Measurements from ENCODE around the gene PDIA6.

Gene PDIA6

DNA sequence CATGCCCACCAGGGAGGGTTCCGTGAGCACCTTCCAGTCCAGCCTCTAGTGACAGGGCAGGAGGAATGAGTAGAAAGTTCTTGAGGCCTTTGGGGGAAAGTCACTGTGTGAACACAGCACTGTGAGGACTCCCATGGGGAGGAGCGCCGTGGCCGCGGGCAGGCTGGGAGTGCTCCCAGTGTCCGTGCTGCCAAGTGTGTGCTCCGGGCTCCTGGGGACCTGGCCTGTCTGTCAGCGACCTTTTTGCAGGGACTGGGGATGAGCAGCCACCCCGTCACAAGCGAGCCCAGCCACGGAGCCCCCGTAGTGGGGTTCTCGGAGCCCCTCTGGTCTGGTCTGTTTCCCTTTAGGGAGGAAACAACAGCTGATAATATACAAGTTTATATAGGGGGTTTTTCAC, 36.8 kb downstream of the PDIA6 start:
- Histone ChIP-seq H3K4me3 (ENCODE audit: low read length in 2 of 2) (no peak overlapping the region), H3K4me1 (ENCODE audit: control insufficient read depth in 2 of 2, insufficient read depth in 2 of 2, low read length in 2 of 2) (no peaks in the 10 kb centered on the region), H3K9me3 (ENCODE audit: control insufficient read depth in 2 of 2, low read length in 2 of 2) (no peaks in the 10 kb centered on the region), H3K27me3 (ENCODE audit: control insufficient read depth in 2 of 2, insufficient read depth in 2 of 2, low read length in 2 of 2) (no peaks in the 10 kb centered on the region), H3K36me3 (ENCODE audit: control insufficient read depth in 2 of 2, insufficient read depth in 2 of 2, low read length in 2 of 2) (peaks cover 11 to 15% of the 10 kb centered on the region in 2 donors), H3K27ac (ENCODE audit: low read depth in 2 of 2, low read length in 2 of 2) (no peak overlapping the region), H3K9ac (ENCODE audit: low read depth in 1 of 2, low read length in 2 of 2) (no peak overlapping the region)

DNA sequence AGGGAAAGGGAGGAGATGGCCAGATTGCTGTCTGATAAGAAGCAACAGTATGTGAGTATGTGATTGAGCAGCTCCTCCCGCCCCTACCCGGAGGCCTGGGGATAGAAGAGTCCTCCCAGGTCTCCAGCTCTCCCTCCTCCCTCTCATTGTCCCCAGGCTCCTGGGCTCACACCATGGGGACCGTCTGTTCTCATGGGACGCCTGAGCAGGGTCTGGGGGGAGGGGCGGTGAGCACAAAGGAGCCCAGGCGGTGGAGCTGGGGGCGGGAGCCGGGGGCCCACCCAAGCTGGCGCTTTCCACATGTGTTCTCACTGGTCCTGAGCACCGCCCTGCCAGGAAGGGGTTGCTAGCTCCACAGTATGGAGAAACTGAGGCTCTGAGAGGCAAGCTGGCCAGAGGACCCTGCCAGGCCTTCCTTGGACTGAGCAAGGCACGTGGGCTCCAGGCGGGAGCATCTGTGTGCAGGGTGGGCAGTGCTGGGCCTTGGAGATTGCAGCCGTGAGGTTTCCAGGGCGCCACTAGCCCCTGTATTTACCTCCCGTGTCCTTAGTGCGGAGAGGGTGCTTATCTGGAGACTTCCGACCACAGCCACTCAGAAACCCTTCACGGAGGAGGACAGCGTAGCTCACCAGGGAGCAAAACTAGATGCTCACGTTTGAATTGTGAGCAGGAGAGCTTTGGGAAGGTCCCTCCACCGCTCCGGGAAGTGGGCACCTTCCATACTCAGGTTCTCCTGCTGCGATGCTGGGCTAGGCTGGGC, 37.4 kb downstream of the PDIA6 start:
- H3K9me3 ChIP-seq (ENCODE audit: control insufficient read depth in 2 of 2, low read length in 2 of 2): no peaks in the 10 kb centered on the region
- no peak overlapping the region for H3K9ac ChIP-seq (ENCODE audit: low read depth in 1 of 2, low read length in 2 of 2)
- no peak overlapping the region for H3K27ac ChIP-seq (ENCODE audit: low read depth in 2 of 2, low read length in 2 of 2)
- H3K27me3 ChIP-seq (ENCODE audit: control insufficient read depth in 2 of 2, insufficient read depth in 2 of 2, low read length in 2 of 2): no peaks in the 10 kb centered on the region
- no peak overlapping the region for H3K4me3 ChIP-seq (ENCODE audit: low read length in 2 of 2)
- H3K36me3 ChIP-seq (ENCODE audit: control insufficient read depth in 2 of 2, insufficient read depth in 2 of 2, low read length in 2 of 2): peaks cover 6 to 12% of the 10 kb centered on the region in 2 donors
- no peaks in the 10 kb centered on the region for H3K4me1 ChIP-seq (ENCODE audit: control insufficient read depth in 2 of 2, insufficient read depth in 2 of 2, low read length in 2 of 2)

DNA sequence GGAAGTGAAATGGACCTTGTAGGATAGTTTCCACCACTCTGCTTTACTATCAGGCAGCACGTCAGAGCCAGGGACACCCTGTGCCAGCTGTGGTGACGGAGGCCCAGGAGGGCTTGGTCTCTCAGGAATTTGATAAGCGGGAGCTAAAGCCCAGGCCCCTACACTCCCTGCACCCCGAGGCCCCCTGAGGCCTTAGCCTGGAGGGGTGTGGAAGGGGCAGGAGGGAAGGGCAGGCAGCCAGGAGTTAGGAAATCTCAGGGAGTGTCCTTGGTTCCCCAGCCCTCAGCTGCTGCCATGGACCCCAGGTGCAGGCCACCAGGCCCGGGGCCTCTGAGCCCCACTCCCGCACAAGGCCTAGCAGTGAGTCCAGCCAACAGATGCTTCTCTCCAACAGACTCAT, 38.2 kb downstream of the PDIA6 start:
- Histone ChIP-seq H3K9me3 (ENCODE audit: control insufficient read depth in 2 of 2, low read length in 2 of 2) (no peaks in the 10 kb centered on the region), H3K4me1 (ENCODE audit: control insufficient read depth in 2 of 2, insufficient read depth in 2 of 2, low read length in 2 of 2) (no peaks in the 10 kb centered on the region), H3K27ac (ENCODE audit: low read depth in 2 of 2, low read length in 2 of 2) (no peak overlapping the region), H3K4me3 (ENCODE audit: low read length in 2 of 2) (no peak overlapping the region), H3K36me3 (ENCODE audit: control insufficient read depth in 2 of 2, insufficient read depth in 2 of 2, low read length in 2 of 2) (peaks cover 0 to 8% of the 10 kb centered on the region in 2 donors), H3K27me3 (ENCODE audit: control insufficient read depth in 2 of 2, insufficient read depth in 2 of 2, low read length in 2 of 2) (no peaks in the 10 kb centered on the region), H3K9ac (ENCODE audit: low read depth in 1 of 2, low read length in 2 of 2) (no peak overlapping the region)

DNA sequence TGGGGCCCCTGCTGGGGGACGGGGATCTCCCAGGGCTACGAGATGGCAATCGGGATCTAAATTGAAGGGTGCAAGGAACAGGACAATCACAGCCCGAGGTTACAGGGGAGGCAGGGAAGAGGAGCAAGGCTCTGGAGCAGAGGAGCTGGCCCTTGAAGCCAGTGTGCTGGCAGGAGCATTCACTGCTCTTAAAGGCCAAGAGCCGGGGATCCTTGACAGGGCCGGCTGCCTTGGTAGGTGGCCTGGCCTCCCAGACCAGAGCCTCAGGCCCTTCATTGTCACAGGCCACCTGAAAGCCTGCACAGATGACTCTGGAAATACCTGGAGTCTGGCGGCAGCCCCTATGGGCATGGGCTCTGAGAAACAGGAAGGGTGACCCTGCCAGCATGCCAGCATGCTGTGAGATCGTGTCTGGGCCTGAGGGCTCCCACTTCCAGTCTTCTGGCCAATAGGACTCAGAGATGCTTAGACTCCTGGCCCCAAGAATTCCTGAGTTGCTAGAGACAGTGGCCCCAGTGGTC, 38.7 kb downstream of the PDIA6 start:
- no peaks in the 10 kb centered on the region for H3K4me1 ChIP-seq (ENCODE audit: control insufficient read depth in 2 of 2, insufficient read depth in 2 of 2, low read length in 2 of 2)
- H3K9ac ChIP-seq (ENCODE audit: low read depth in 1 of 2, low read length in 2 of 2): no peak overlapping the region
- no peak overlapping the region for H3K4me3 ChIP-seq (ENCODE audit: low read length in 2 of 2)

DNA sequence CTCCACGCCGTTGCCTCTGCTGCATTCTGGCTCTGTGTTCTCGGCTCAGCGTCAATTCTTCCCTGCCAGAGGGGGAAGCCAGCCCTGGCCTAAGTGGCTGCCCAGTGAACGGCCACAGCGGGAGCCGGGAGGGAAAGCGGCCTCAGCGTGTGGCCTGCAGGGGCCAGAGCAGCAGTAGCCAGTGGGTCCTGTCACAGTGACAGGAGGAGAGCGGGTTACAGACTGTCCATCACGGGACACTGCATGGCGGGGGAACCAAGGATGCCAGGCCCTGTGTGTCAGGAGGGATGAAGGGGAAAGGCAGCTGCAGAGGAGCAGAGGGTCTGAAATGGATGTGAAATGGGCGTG, 39.7 kb downstream of the PDIA6 start:
- Histone ChIP-seq H3K27ac (ENCODE audit: low read depth in 2 of 2, low read length in 2 of 2) (no peak overlapping the region), H3K27me3 (ENCODE audit: control insufficient read depth in 2 of 2, insufficient read depth in 2 of 2, low read length in 2 of 2) (no peaks in the 10 kb centered on the region), H3K9me3 (ENCODE audit: control insufficient read depth in 2 of 2, low read length in 2 of 2) (no peaks in the 10 kb centered on the region), H3K36me3 (ENCODE audit: control insufficient read depth in 2 of 2, insufficient read depth in 2 of 2, low read length in 2 of 2) (no peaks in the 10 kb centered on the region), H3K4me3 (ENCODE audit: low read length in 2 of 2) (no peak overlapping the region), H3K9ac (ENCODE audit: low read depth in 1 of 2, low read length in 2 of 2) (no peak overlapping the region), H3K4me1 (ENCODE audit: control insufficient read depth in 2 of 2, insufficient read depth in 2 of 2, low read length in 2 of 2) (no peaks in the 10 kb centered on the region)

More for the DNA sequence above, 38.7 kb downstream of the PDIA6 start:
- Histone ChIP-seq H3K27me3 (ENCODE audit: control insufficient read depth in 2 of 2, insufficient read depth in 2 of 2, low read length in 2 of 2) (no peaks in the 10 kb centered on the region), H3K36me3 (ENCODE audit: control insufficient read depth in 2 of 2, insufficient read depth in 2 of 2, low read length in 2 of 2) (peaks cover 0 to 8% of the 10 kb centered on the region in 2 donors), H3K9me3 (ENCODE audit: control insufficient read depth in 2 of 2, low read length in 2 of 2) (no peaks in the 10 kb centered on the region), H3K27ac (ENCODE audit: low read depth in 2 of 2, low read length in 2 of 2) (no peak overlapping the region)

DNA sequence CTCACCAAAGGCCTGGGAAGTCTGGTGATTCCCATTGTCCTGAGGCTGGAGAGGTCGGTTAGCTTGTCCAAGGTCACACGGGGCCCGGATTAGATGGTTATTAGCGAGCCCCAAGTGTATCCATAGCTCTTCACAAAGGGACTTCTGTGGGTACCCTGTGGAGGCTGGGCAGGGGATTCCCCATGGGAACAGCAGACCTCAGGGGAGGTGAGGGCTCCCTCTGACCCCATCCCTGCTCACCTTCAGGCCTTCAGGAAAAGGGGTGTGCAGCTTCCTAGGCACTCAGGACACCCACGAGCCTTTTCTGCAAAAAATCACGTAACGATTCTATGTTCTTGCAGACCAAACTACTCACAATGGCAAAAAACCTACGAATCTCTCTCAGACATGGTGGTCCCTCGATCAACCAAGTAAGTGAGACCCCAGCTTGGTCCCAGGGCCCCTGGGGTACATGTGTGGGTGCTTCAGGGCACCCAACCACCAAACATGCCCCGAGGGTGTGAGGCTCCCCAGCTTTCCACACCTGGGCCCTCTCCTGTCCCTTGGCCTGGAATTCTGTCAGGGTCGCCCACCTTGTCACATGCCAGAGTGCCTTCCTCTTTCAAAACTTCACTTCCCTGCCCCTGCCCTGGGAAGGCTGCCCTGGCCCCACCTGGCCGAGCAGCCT, 40.3 kb downstream of the PDIA6 start:
- Histone ChIP-seq H3K9me3 (ENCODE audit: control insufficient read depth in 2 of 2, low read length in 2 of 2) (no peaks in the 10 kb centered on the region), H3K4me1 (ENCODE audit: control insufficient read depth in 2 of 2, insufficient read depth in 2 of 2, low read length in 2 of 2) (no peaks in the 10 kb centered on the region), H3K27ac (ENCODE audit: low read depth in 2 of 2, low read length in 2 of 2) (no peak overlapping the region), H3K27me3 (ENCODE audit: control insufficient read depth in 2 of 2, insufficient read depth in 2 of 2, low read length in 2 of 2) (no peaks in the 10 kb centered on the region), H3K4me3 (ENCODE audit: low read length in 2 of 2) (no peak overlapping the region), H3K9ac (ENCODE audit: low read depth in 1 of 2, low read length in 2 of 2) (no peak overlapping the region), H3K36me3 (ENCODE audit: control insufficient read depth in 2 of 2, insufficient read depth in 2 of 2, low read length in 2 of 2) (no peaks in the 10 kb centered on the region)

DNA sequence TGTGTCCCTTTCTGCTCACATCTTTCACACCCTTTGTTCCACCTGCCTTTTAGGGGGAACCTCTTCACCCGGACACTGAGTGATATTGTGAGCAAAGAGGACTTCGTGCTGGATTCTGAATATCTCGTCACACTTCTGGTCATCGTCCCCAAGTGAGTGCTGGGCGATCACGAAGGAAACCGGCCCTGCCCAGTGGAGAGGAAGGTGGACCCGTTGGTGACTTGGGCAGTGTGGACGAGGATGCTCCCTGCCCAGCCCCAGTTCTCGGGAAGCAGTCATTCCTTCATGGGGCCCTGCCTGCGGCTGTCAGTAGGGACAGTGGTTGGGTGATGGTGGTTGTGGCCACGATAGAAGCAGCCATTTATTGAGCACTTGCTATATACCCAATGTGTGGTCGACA, 40.8 kb downstream of the PDIA6 start:
- Histone ChIP-seq H3K4me1 (ENCODE audit: control insufficient read depth in 2 of 2, insufficient read depth in 2 of 2, low read length in 2 of 2) (no peaks in the 10 kb centered on the region), H3K4me3 (ENCODE audit: low read length in 2 of 2) (no peak overlapping the region), H3K36me3 (ENCODE audit: control insufficient read depth in 2 of 2, insufficient read depth in 2 of 2, low read length in 2 of 2) (no peaks in the 10 kb centered on the region), H3K9ac (ENCODE audit: low read depth in 1 of 2, low read length in 2 of 2) (no peak overlapping the region), H3K27ac (ENCODE audit: low read depth in 2 of 2, low read length in 2 of 2) (no peak overlapping the region), H3K9me3 (ENCODE audit: control insufficient read depth in 2 of 2, low read length in 2 of 2) (no peaks in the 10 kb centered on the region), H3K27me3 (ENCODE audit: control insufficient read depth in 2 of 2, insufficient read depth in 2 of 2, low read length in 2 of 2) (no peaks in the 10 kb centered on the region)

DNA sequence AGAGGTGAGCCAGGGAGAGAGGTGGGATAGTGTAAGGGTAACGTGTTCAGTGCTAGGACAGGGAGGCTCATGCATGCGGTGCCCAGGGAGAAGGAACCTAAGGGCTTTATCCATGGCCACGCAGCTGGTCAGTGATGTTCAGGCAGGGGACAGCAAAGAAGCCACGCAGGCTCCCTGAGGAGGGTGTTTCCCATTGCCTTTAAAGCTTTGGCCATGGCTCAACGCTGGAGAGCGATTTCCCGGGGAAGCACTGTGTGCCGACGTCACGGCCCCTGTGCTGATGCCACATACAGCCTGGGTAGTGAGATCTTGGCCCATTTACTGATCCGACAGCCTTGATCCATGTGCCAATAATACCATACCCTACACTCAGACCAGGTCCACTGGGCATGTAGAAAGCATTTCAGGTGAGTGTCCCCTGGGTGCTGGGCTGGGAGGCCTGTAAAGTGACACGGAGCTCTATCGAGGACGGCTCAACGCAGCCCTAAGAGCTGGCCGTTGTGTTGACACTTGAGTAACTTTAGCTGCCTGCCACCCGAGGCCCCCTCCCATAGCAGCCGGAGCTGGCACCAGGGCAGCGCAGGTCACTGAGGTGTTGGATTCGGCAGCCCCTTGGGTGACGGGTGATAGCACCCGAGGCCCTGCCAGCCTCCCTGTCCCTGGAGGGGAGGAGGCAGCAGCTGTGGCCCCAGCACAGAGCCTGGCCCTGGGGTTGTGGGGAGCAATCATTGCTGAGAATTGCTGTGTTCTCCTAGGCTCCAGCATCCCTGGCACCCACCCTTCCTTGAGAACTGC, 41.4 kb downstream of the PDIA6 start:
- Histone ChIP-seq H3K36me3 (ENCODE audit: control insufficient read depth in 2 of 2, insufficient read depth in 2 of 2, low read length in 2 of 2) (no peaks in the 10 kb centered on the region), H3K27ac (ENCODE audit: low read depth in 2 of 2, low read length in 2 of 2) (no peak overlapping the region), H3K4me3 (ENCODE audit: low read length in 2 of 2) (no peak overlapping the region), H3K9me3 (ENCODE audit: control insufficient read depth in 2 of 2, low read length in 2 of 2) (no peaks in the 10 kb centered on the region), H3K4me1 (ENCODE audit: control insufficient read depth in 2 of 2, insufficient read depth in 2 of 2, low read length in 2 of 2) (no peaks in the 10 kb centered on the region), H3K9ac (ENCODE audit: low read depth in 1 of 2, low read length in 2 of 2) (no peak overlapping the region), H3K27me3 (ENCODE audit: control insufficient read depth in 2 of 2, insufficient read depth in 2 of 2, low read length in 2 of 2) (no peaks in the 10 kb centered on the region)

DNA sequence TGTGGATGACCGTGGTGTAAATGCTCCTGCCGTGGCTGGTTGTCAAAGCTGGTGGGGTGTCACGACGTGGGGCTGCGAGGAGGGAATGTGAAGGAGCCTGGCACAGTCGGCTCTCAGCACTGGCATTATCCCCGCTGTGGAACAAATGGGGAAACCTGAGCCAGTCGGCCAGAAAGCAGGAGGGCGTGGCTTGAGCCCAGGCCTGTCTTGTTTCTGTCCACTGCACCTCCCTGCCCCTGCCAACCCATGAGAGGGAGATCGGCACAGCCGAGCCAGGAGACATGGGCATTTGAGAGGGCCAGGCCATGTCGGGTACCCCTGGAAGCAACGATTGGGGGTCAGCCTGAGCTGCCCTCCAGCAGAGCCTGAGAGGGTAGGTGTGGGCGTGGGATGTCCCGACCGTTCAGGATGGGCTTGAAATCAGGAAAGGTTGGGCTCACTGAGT, 44.5 kb downstream of the PDIA6 start:
- no peaks in the 10 kb centered on the region for H3K36me3 ChIP-seq (ENCODE audit: control insufficient read depth in 2 of 2, insufficient read depth in 2 of 2, low read length in 2 of 2)
- H3K9ac ChIP-seq (ENCODE audit: low read depth in 1 of 2, low read length in 2 of 2): no peak overlapping the region
- H3K27ac ChIP-seq (ENCODE audit: low read depth in 2 of 2, low read length in 2 of 2): no peak overlapping the region

DNA sequence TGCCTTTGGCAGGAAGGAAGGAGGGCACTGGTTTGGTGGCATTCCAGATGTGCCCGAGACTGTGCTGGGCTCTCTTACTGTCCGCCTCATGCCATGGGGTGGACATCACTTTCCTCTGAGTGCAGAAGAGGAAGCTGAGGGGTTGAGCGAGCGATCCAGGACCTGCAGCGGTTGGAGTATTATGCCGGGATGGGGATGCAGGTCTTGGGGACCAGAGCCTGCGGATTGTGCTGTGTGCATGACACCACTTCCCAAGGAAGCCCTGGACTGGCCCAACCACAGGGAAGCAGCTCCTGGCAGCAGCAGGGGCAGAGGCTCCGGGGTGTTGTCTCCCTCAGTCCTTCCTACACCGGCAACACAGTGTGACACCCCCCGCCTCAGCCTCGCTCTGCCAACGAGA, 46.7 kb downstream of the PDIA6 start:
- no peaks in the 10 kb centered on the region for H3K9me3 ChIP-seq (ENCODE audit: control insufficient read depth in 2 of 2, low read length in 2 of 2)
- no peaks in the 10 kb centered on the region for H3K36me3 ChIP-seq (ENCODE audit: control insufficient read depth in 2 of 2, insufficient read depth in 2 of 2, low read length in 2 of 2)
- H3K9ac ChIP-seq (ENCODE audit: low read depth in 1 of 2, low read length in 2 of 2): no peak overlapping the region
- H3K27me3 ChIP-seq (ENCODE audit: control insufficient read depth in 2 of 2, insufficient read depth in 2 of 2, low read length in 2 of 2): no peaks in the 10 kb centered on the region
- peaks cover 4 to 8% of the 10 kb centered on the region in 2 donors for H3K4me1 ChIP-seq (ENCODE audit: control insufficient read depth in 2 of 2, insufficient read depth in 2 of 2, low read length in 2 of 2)
- H3K4me3 ChIP-seq (ENCODE audit: low read length in 2 of 2): no peak overlapping the region
- no peak overlapping the region for H3K27ac ChIP-seq (ENCODE audit: low read depth in 2 of 2, low read length in 2 of 2)

More for the DNA sequence above, 44.5 kb downstream of the PDIA6 start:
- H3K4me1 ChIP-seq (ENCODE audit: control insufficient read depth in 2 of 2, insufficient read depth in 2 of 2, low read length in 2 of 2): peaks cover 4 to 8% of the 10 kb centered on the region in 2 donors
- H3K27me3 ChIP-seq (ENCODE audit: control insufficient read depth in 2 of 2, insufficient read depth in 2 of 2, low read length in 2 of 2): no peaks in the 10 kb centered on the region
- no peaks in the 10 kb centered on the region for H3K9me3 ChIP-seq (ENCODE audit: control insufficient read depth in 2 of 2, low read length in 2 of 2)
- H3K4me3 ChIP-seq (ENCODE audit: low read length in 2 of 2): no peak overlapping the region
